HepG2 (cell line): Measurements from ENCODE around the gene ASXL1. TPM values are rescaled to one million over a fixed set of nuclear protein-coding genes. Genes with fewer than 3 reads are reported as not detected.
A peak's percentile ranks its signal among the peaks of the same experiment; 100 is the strongest.

Experiments
- ARNTL ChIP-seq: sonication (generic); formaldehyde crosslinking; IDR thresholded peaks from 2 replicates; pipeline ENCODE4 v1.4.0; 2020; ENCODE audit warnings: mild to moderate bottlenecking, missing genetic modification reagents
- ATF3 ChIP-seq: sonication (generic); formaldehyde crosslinking; IDR thresholded peaks from 2 replicates; pipeline ENCODE4 v1.4.0; 2020; ENCODE audit warnings: missing genetic modification reagents
- HOXA7 ChIP-seq: sonication (generic); formaldehyde crosslinking; IDR thresholded peaks from 2 replicates; pipeline ENCODE4 v1.8.1; 2022; ENCODE audit warnings: mild to moderate bottlenecking, missing genetic modification reagents, moderate library complexity
- MED8 ChIP-seq: sonication (generic); formaldehyde crosslinking; IDR thresholded peaks from 2 replicates; pipeline ENCODE4 v1.8.1; 2023; ENCODE audit warnings: mild to moderate bottlenecking, missing genetic modification reagents; ENCODE audit not compliant: insufficient replicate concordance
- PRDM10 ChIP-seq: sonication (generic); formaldehyde crosslinking; IDR thresholded peaks from 2 replicates; pipeline ENCODE4 v1.4.0; 2020; ENCODE audit warnings: low read depth, missing genetic modification reagents
- TMF1 ChIP-seq: sonication (generic); formaldehyde crosslinking; IDR thresholded peaks from 2 replicates; pipeline ENCODE4 v1.8.1; 2022; ENCODE audit warnings: low read depth, missing genetic modification reagents
- XBP1 ChIP-seq: sonication (generic); formaldehyde crosslinking; IDR thresholded peaks from 2 replicates; pipeline ENCODE4 v1.5.0; 2020; ENCODE audit warnings: missing genetic modification reagents
- ZNF615 ChIP-seq: sonication (generic); formaldehyde crosslinking; IDR thresholded peaks from 2 replicates; pipeline ENCODE4 v1.5.0; 2020; ENCODE audit warnings: mild to moderate bottlenecking, missing genetic modification reagents, borderline replicate concordance
- ZNF710 ChIP-seq: sonication (generic); formaldehyde crosslinking; IDR thresholded peaks from 2 replicates; pipeline ENCODE4 v1.5.0; 2020; ENCODE audit warnings: mild to moderate bottlenecking, missing genetic modification reagents, borderline replicate concordance
- ZNF780A ChIP-seq: sonication (generic); formaldehyde crosslinking; IDR thresholded peaks from 2 replicates; pipeline ENCODE4 v1.8.0; 2022; ENCODE audit warnings: mild to moderate bottlenecking, missing genetic modification reagents, moderate library complexity
- polyA plus RNA-seq, 8 experiments: library from polyadenylated mRNA; depleted of rRNA in 3 of 8; stranded (reverse) in 7 of 8; unstranded in 1 of 8; fragments of >200 nt; fragmentation: Illumina TruSeq in 4 of 8; extraction: Trizol in 4 of 8; gene quantifications; 2 replicates each; pipeline versions ENCODE4 v1.2.1 to v1.2.3, GENCODE V29; 2011 to 2016; ENCODE audit warnings: low read depth in 4 of 8, missing spikeins in 1 of 8, mixed read lengths in 1 of 8; ENCODE audit not compliant: insufficient read depth in 1 of 8
- total RNA-seq, 5 experiments: library from RNA; depleted of rRNA; stranded (reverse); fragments of >200 nt; fragmentation: Illumina TruSeq; extraction: Trizol; gene quantifications; 2 replicates each; pipeline ENCODE4 v1.2.3, GENCODE V29; 2016; ENCODE audit warnings: low read depth in 1 of 5
- TF ChIP-seq, protein P1 (sequence below): IDR thresholded peaks from 2 replicates; pipeline ENCODE4 v1.6.1; 2016; ENCODE audit warnings: low read depth, missing genetic modification reagents, missing compliant biosample characterization
- TF ChIP-seq, protein P2 (sequence below): sonication (generic); formaldehyde crosslinking; IDR thresholded peaks from 2 replicates; pipeline ENCODE4 v1.4.0; 2020; ENCODE audit warnings: missing genetic modification reagents
- TF ChIP-seq, protein P3 (sequence below): sonication (generic); formaldehyde crosslinking; IDR thresholded peaks from 2 replicates; pipeline ENCODE4 v1.5.0; 2020; ENCODE audit warnings: missing genetic modification reagents

Gene ASXL1
- total and polyA plus RNA-seq, 2 of the 13 experiments (the other 11 are each of a cell fraction or from before 2014, with no cell fraction given): 62.1 to 74.8 TPM

DNA sequence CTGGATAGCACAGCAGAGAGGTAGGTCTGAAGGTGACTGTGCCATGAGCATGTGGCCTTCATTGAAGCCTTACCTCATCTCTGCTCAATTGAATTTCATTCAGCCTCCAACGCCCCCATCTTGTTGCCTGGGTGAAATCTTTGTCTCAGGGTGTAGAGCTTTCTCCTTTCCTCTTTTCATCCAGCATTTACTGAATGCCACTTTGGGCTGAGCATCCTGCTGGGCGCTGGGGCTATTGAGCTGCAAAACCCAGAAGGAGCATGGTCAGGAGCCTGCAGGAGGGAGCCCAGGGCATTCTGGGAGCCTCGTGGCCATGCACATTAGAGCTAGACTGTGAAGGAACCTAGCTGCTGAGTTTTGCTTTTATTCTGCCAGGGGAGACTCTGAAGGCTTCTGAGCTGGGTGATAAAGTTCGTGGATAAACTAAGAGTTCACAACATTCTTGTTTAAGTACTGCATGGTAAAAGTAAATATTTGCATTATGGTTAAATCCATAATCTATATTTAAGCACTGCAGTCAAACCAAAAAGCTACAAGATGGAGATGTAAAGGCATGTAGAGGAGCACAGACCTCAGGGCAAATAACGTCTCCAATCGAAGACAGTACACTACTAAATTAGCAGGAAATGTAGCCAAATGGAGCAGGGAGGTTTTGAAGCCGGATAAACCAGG is 13.2 kb upstream of the ASXL1 start (continued):
- TF ChIP-seq, protein P1, sequence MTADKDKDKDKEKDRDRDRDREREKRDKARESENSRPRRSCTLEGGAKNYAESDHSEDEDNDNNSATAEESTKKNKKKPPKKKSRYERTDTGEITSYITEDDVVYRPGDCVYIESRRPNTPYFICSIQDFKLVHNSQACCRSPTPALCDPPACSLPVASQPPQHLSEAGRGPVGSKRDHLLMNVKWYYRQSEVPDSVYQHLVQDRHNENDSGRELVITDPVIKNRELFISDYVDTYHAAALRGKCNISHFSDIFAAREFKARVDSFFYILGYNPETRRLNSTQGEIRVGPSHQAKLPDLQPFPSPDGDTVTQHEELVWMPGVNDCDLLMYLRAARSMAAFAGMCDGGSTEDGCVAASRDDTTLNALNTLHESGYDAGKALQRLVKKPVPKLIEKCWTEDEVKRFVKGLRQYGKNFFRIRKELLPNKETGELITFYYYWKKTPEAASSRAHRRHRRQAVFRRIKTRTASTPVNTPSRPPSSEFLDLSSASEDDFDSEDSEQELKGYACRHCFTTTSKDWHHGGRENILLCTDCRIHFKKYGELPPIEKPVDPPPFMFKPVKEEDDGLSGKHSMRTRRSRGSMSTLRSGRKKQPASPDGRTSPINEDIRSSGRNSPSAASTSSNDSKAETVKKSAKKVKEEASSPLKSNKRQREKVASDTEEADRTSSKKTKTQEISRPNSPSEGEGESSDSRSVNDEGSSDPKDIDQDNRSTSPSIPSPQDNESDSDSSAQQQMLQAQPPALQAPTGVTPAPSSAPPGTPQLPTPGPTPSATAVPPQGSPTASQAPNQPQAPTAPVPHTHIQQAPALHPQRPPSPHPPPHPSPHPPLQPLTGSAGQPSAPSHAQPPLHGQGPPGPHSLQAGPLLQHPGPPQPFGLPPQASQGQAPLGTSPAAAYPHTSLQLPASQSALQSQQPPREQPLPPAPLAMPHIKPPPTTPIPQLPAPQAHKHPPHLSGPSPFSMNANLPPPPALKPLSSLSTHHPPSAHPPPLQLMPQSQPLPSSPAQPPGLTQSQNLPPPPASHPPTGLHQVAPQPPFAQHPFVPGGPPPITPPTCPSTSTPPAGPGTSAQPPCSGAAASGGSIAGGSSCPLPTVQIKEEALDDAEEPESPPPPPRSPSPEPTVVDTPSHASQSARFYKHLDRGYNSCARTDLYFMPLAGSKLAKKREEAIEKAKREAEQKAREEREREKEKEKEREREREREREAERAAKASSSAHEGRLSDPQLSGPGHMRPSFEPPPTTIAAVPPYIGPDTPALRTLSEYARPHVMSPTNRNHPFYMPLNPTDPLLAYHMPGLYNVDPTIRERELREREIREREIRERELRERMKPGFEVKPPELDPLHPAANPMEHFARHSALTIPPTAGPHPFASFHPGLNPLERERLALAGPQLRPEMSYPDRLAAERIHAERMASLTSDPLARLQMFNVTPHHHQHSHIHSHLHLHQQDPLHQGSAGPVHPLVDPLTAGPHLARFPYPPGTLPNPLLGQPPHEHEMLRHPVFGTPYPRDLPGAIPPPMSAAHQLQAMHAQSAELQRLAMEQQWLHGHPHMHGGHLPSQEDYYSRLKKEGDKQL (CRISPR knock-in tag): no peak; the same call in 1 of the 2 replicates
- TF ChIP-seq ARNTL (no peak), ZNF710 (CRISPR knock-in tag) (no peak), MED8 (CRISPR knock-in tag) (no peak), ATF3 (CRISPR knock-in tag) (no peak), ZNF615 (CRISPR knock-in tag) (0 out of 2 replicates have a peak, but pooled peaks have one; percentile 20), HOXA7 (0 out of 2 replicates have a peak, but pooled peaks have one; percentile 56), XBP1 (no peak), TMF1 (CRISPR knock-in tag) (no peak), ZNF780A (CRISPR knock-in tag) (no peak), PRDM10 (CRISPR knock-in tag) (no peak)
- TF ChIP-seq, protein P2, sequence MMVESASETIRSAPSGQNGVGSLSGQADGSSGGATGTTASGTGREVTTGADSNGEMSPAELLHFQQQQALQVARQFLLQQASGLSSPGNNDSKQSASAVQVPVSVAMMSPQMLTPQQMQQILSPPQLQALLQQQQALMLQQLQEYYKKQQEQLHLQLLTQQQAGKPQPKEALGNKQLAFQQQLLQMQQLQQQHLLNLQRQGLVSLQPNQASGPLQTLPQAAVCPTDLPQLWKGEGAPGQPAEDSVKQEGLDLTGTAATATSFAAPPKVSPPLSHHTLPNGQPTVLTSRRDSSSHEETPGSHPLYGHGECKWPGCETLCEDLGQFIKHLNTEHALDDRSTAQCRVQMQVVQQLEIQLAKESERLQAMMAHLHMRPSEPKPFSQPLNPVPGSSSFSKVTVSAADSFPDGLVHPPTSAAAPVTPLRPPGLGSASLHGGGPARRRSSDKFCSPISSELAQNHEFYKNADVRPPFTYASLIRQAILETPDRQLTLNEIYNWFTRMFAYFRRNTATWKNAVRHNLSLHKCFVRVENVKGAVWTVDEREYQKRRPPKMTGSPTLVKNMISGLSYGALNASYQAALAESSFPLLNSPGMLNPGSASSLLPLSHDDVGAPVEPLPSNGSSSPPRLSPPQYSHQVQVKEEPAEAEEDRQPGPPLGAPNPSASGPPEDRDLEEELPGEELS: no peak
- TF ChIP-seq, protein P3, sequence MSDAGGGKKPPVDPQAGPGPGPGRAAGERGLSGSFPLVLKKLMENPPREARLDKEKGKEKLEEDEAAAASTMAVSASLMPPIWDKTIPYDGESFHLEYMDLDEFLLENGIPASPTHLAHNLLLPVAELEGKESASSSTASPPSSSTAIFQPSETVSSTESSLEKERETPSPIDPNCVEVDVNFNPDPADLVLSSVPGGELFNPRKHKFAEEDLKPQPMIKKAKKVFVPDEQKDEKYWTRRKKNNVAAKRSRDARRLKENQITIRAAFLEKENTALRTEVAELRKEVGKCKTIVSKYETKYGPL: no peak
